Effector memory CD4-positive, alpha-beta T cell (primary cell): ENCODE measurements around the gene OPCML.

Experiments
- DNase-seq, 3 donors: peaks; one replicate each; pipeline ENCODE4 v3.0.0-alpha.2; 2020
- H3K27ac ChIP-seq: 2 replicates; pipeline ENCODE4 v1.7.0; 2013; ENCODE audit warnings: mild to moderate bottlenecking, low read length, moderate library complexity; ENCODE audit not compliant: insufficient read depth, poor library complexity, severe bottlenecking
- H3K27me3 ChIP-seq: replicated peaks from 2 replicates; pipeline ENCODE4 v1.7.0; 2013; ENCODE audit warnings: mild to moderate bottlenecking, low read length; ENCODE audit not compliant: insufficient read depth, control insufficient read depth, poor library complexity, severe bottlenecking
- H3K36me3 ChIP-seq: 2 replicates; pipeline ENCODE4 v1.7.0; 2013; ENCODE audit warnings: mild to moderate bottlenecking, low read length, moderate library complexity; ENCODE audit not compliant: control insufficient read depth, insufficient read depth
- H3K4me1 ChIP-seq: 2 replicates; pipeline ENCODE4 v1.7.0; 2013; ENCODE audit warnings: low read length, mild to moderate bottlenecking; ENCODE audit not compliant: control insufficient read depth, insufficient read depth, poor library complexity, severe bottlenecking
- H3K4me3 ChIP-seq: 2 replicates; pipeline ENCODE4 v1.7.0; 2013; ENCODE audit warnings: low read length, low read depth, mild to moderate bottlenecking; ENCODE audit not compliant: insufficient read depth, poor library complexity, severe bottlenecking
- H3K9me3 ChIP-seq: 2 replicates; pipeline ENCODE4 v1.7.0; 2013; ENCODE audit warnings: mild to moderate bottlenecking, low read length, moderate library complexity; ENCODE audit not compliant: control insufficient read depth

OPCML gene

GRCh38 chr11:133507185-133507584, 25.1 kb downstream of the OPCML start:
- H3K27ac ChIP-seq: no peak overlapping the region
- H3K36me3 ChIP-seq: no peaks in the 10 kb centered on the region
- no peak overlapping the region for H3K4me3 ChIP-seq
- H3K4me1 ChIP-seq: no peaks in the 10 kb centered on the region
- no peak for DNase-seq
- no peaks in the 10 kb centered on the region for H3K27me3 ChIP-seq
- H3K9me3 ChIP-seq: no peaks in the 10 kb centered on the region

- no peak for DNase-seq
- no peaks in the 10 kb centered on the region for H3K9me3 ChIP-seq
- no peak overlapping the region for H3K4me3 ChIP-seq
- H3K27ac ChIP-seq: no peak overlapping the region
- H3K36me3 ChIP-seq: no peaks in the 10 kb centered on the region
- H3K27me3 ChIP-seq: no peaks in the 10 kb centered on the region
- no peaks in the 10 kb centered on the region for H3K4me1 ChIP-seq
Observed at GRCh38 chr11:133506551-133507094, 25.7 kb downstream of the OPCML start.

DNA sequence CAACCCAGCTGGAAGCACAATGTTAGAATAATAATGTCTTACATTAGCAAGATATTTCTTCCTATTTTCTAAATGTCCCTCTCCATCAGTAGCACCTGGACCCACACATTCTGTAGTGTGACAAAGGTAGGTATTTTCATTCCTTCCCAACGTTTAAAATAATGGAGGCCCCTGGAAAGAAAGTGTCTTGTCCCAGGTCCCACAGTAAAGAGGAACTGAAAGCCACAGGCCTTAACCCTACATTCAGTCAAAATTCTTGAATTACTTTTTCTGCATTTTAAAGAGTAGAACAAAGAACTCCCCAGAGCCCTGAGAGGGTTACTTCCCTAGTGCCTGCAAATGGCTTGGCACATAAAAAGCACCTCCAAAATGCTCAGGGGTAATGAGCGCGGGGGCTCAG, 26.3 kb downstream of the OPCML start:
- Histone ChIP-seq H3K4me1 (no peaks in the 10 kb centered on the region), H3K36me3 (no peaks in the 10 kb centered on the region), H3K4me3 (no peak overlapping the region), H3K27ac (no peak overlapping the region), H3K9me3 (no peaks in the 10 kb centered on the region), H3K27me3 (no peaks in the 10 kb centered on the region)
- no peak for DNase-seq

GRCh38 chr11:133504906-133505305, 27.4 kb downstream of the OPCML start:
- H3K27ac ChIP-seq: no peak overlapping the region
- no peaks in the 10 kb centered on the region for H3K27me3 ChIP-seq
- H3K36me3 ChIP-seq: no peaks in the 10 kb centered on the region
- no peak for DNase-seq
- H3K9me3 ChIP-seq: no peaks in the 10 kb centered on the region
- no peaks in the 10 kb centered on the region for H3K4me1 ChIP-seq
- H3K4me3 ChIP-seq: no peak overlapping the region

GRCh38 chr11:133503776-133504175, 28.5 kb downstream of the OPCML start:
- Histone ChIP-seq H3K4me1 (no peaks in the 10 kb centered on the region), H3K4me3 (no peak overlapping the region), H3K9me3 (no peaks in the 10 kb centered on the region), H3K36me3 (no peaks in the 10 kb centered on the region), H3K27me3 (no peaks in the 10 kb centered on the region), H3K27ac (no peak overlapping the region)
- DNase-seq: no peak

DNA sequence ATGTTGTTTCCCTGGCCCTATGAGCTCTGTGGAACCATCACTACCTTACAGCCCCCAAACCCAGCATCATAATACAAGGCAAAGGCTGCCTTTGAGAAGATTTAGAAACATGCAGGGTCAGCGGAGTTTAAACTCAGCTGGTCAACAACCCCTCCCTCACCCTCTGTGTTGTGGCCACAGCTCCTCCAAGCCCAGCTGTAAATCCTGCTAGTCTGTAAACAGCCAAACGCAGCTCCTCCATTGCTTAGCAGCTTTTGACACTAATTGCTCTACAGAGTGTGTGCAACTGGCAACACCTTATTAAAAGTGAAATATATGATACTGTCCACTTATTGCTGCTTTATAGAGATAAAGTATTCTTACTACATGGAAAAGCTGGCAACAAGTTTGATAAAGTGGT, 29.1 kb downstream of the OPCML start:
- no peak for DNase-seq
- H3K4me1 ChIP-seq: no peaks in the 10 kb centered on the region
- no peaks in the 10 kb centered on the region for H3K36me3 ChIP-seq
- H3K9me3 ChIP-seq: no peaks in the 10 kb centered on the region
- H3K27ac ChIP-seq: no peak overlapping the region
- no peaks in the 10 kb centered on the region for H3K27me3 ChIP-seq
- H3K4me3 ChIP-seq: no peak overlapping the region

DNA sequence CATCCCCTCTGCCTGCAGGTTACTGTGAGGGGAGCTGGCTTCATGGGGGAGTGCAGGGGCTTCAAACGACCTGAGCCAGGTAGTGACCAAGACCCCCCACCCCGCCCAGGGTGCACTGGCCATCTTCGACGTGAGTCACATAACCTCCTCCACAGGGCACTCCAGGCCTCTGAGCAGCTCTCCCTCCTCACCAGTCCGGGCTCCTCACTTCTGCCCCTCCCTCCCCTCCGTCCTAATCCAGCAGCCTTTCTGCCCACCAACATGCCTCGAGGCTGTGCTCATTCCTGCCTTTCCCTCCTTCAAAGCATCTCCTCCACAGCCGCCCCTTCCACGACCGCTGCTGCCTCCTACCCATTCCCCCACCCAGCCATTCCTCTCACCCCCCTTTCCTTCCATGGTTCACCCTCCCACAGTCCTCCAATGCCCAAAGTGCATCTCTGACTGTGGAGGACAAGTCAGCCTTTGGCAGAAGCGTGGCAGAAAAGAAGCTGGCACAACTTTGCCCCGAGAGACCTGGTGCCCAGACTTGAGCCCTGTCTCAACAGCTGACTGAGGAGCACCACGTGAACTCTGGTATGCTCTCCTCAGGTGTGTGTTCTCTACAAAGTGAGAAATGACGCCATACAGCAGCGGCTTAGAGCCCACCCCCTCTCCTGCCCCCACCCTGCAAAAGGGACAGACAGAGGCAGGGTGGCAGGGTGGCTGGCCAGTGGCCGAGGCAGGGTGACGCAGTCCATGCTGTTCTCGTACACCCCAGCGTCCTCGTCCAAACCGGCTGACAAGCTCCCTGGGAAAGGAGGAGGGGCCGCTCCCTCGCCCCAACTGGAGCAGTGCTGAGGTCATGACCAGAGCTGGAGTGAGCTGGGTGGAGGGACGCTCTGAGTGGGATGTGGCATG, 30.4 kb downstream of the OPCML start:
- H3K4me3 ChIP-seq: no peak overlapping the region
- H3K4me1 ChIP-seq: no peaks in the 10 kb centered on the region
- H3K27ac ChIP-seq: no peak overlapping the region
- no peaks in the 10 kb centered on the region for H3K36me3 ChIP-seq
- no peaks in the 10 kb centered on the region for H3K9me3 ChIP-seq
- DNase-seq: no peak
- H3K27me3 ChIP-seq: no peaks in the 10 kb centered on the region

DNA sequence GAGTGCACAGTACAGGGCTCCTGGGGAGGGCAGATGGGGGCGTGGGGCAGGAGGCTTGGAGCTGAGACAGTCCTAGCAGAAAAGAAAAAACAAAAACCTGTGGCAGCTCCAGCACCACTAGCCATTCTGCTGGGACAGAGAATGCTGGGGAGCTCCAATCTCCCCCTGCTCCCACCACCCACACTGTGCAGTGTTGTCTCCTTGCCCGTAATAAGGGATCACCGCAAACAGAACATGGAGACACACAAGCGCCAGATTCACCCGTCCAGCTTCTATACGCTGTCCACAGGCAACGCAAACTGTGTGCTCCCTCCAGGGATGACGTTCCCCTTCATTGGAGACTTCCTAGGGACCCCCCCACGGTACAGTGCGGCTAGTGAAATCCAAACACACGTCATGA, 31.4 kb downstream of the OPCML start:
- no peak for DNase-seq
- Histone ChIP-seq H3K27ac (no peak overlapping the region), H3K4me1 (no peaks in the 10 kb centered on the region), H3K4me3 (no peak overlapping the region), H3K36me3 (no peaks in the 10 kb centered on the region), H3K9me3 (no peaks in the 10 kb centered on the region), H3K27me3 (no peaks in the 10 kb centered on the region)

DNA sequence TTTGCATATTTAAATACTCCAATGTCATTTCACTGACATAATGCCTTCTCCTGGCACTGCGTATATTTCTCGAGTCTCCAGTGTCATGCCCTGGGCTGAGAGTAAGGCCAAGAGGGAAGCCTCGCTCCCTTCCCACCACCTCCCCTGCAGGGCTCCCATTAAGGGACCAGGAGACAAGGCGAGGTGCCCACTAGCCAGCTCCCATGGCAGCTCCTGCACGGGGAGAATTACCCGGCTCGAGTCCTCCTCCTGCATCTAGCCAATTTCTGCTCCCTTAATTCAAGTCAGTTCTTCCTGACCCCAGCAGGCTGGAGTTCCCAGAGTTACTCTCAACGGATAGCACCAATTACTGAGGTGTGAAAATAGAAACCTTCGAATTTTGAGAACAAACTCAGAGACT, 31.9 kb downstream of the OPCML start:
- no peaks in the 10 kb centered on the region for H3K9me3 ChIP-seq

GRCh38 chr11:133498969-133499368, 33.3 kb downstream of the OPCML start:
- no peak for DNase-seq
- H3K27me3 ChIP-seq: no peaks in the 10 kb centered on the region
- H3K27ac ChIP-seq: no peak overlapping the region
- H3K36me3 ChIP-seq: no peaks in the 10 kb centered on the region
- H3K9me3 ChIP-seq: no peaks in the 10 kb centered on the region
- H3K4me1 ChIP-seq: no peaks in the 10 kb centered on the region
- H3K4me3 ChIP-seq: no peak overlapping the region

More for the DNA sequence above, 31.9 kb downstream of the OPCML start:
- no peaks in the 10 kb centered on the region for H3K27me3 ChIP-seq
- no peaks in the 10 kb centered on the region for H3K36me3 ChIP-seq
- H3K4me1 ChIP-seq: no peaks in the 10 kb centered on the region
- no peak for DNase-seq
- no peak overlapping the region for H3K4me3 ChIP-seq
- no peak overlapping the region for H3K27ac ChIP-seq
